Astrocyte of the cerebellum (primary cell): ENCODE results near the gene PTEN.

Experiments used
- DNase-seq: peaks from one replicate; pipeline ENCODE4 v3.0.0-alpha.2; 2011; ENCODE audit warnings: low read depth
- H3K4me3 ChIP-seq: 2 replicates; pipeline ENCODE4 v1.5.1; 2011; ENCODE audit warnings: mild to moderate bottlenecking, low read depth, low read length, moderate library complexity
- in situ Hi-C: cut with HindIII; loops from 2 replicates; pipeline ENCODE4 v1.10.0; 2017; ENCODE audit warnings: low sequenced_read_pairs
- TF ChIP-seq, protein P1 (sequence below): IDR thresholded peaks from 2 replicates; pipeline ENCODE4 v1.5.1; 2012; ENCODE audit warnings: low read length, low read depth, moderate library complexity, mild to moderate bottlenecking; ENCODE audit errors: missing control alignments

The PTEN gene

DNA sequence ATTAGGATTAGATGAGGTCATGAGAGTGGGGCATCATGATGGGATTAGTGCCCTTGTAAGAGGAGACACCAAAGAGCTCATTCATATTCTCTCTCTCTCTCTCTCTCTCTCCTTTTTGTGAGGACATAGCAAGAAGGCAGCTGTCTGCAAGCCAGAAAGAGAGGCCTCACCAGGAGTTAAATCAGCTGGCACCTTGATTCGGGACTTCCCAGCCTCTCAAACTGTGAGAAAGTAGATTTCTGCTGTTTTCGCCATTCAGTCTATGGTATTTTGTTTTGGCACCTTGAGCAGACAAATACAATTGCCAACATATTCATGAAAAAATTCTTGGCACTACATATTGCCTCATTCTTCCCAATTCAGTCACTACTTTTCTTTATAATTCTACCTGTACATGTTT lies 24.8 kb upstream of the PTEN start:
- DNase-seq, result no peak
- no peak overlapping the region for H3K4me3 ChIP-seq
- TF ChIP-seq, protein P1, sequence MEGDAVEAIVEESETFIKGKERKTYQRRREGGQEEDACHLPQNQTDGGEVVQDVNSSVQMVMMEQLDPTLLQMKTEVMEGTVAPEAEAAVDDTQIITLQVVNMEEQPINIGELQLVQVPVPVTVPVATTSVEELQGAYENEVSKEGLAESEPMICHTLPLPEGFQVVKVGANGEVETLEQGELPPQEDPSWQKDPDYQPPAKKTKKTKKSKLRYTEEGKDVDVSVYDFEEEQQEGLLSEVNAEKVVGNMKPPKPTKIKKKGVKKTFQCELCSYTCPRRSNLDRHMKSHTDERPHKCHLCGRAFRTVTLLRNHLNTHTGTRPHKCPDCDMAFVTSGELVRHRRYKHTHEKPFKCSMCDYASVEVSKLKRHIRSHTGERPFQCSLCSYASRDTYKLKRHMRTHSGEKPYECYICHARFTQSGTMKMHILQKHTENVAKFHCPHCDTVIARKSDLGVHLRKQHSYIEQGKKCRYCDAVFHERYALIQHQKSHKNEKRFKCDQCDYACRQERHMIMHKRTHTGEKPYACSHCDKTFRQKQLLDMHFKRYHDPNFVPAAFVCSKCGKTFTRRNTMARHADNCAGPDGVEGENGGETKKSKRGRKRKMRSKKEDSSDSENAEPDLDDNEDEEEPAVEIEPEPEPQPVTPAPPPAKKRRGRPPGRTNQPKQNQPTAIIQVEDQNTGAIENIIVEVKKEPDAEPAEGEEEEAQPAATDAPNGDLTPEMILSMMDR, result no peak
- in situ Hi-C loops, result no loop called here

DNA sequence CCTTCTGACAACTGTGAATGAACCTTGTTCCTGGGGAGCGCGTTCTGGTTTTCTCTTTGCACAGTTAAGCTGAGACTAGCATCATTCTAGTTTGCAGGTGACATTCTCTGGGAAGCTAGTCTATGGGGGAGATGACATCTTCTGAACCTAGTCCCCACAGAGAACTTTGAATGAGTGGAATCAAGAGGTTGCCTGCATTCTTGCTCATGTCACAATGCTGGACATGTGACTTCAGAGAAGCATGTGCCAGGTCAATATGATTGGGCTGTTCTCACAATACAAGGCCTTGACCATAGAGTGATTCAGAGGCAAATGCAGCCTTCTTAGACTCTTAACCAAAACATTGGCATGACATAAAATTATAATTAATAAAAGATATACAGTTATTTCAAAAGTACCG lies 22.2 kb upstream of the PTEN start:
- no peak overlapping the region for H3K4me3 ChIP-seq
- in situ Hi-C loops, result no loop called here
- TF ChIP-seq, protein P1, result no peak
- DNase-seq, result no peak

DNA sequence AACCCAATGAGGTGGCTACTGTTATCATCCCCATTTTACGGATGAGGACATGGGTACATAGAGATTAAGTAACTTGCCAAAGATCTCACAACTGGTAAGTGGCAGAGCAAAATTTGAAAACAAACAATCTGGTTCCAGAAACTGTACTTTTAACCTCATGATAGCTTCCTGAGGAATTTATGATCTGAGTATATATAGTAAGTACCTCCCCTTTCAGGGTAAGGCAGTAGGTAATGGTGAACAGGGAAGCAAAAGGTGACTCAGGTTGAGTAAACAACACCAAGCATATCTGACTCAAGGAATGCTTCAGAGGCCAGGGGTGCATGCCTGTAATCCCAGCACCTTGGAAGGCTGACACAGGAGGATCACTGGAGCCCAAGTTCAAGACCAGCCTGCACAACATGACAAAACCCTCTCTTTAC lies 21.2 kb upstream of the PTEN start:
- no peak for DNase-seq
- TF ChIP-seq, protein P1, result no peak
- in situ Hi-C loops, result no loop called here

DNA sequence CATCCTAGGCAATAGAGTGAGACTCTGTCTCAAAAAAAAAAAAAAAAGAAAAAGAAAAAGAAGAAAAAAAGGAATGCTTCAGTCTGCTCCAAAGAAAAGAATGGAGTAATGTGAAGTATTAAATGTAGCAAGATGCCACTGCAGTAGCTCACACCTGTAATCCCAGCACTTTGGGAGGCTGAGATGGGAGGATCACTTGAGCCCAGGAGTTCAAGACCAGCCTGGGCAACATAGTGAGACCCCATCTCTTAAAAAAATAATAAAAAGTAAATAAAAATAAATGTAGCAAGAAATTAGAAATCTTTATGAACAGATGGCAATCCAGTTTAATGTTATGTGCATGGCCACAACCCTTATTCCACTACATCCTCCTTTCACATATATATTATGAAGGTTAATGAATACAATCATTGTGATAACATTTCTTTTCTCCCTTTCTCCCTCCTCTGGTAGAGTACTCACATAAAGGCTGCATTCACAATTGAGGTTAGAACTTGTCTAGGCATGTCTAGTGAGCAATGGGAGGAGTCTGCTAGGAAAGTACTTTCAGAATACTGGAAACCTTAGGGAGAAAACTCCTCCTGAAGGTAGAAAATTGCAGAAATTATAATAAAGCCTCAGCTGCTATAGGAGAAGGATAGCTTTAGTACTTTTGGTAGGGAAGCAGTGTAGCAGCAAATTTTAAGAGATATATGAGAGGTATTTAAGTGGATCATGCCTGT lies 20.5 kb upstream of the PTEN start:
- in situ Hi-C loops, result no loop called here
- TF ChIP-seq, protein P1, result no peak
- no peak for DNase-seq
- H3K4me3 ChIP-seq, result no peak overlapping the region

More for the DNA sequence above, 21.2 kb upstream of the PTEN start:
- no peak overlapping the region for H3K4me3 ChIP-seq

DNA sequence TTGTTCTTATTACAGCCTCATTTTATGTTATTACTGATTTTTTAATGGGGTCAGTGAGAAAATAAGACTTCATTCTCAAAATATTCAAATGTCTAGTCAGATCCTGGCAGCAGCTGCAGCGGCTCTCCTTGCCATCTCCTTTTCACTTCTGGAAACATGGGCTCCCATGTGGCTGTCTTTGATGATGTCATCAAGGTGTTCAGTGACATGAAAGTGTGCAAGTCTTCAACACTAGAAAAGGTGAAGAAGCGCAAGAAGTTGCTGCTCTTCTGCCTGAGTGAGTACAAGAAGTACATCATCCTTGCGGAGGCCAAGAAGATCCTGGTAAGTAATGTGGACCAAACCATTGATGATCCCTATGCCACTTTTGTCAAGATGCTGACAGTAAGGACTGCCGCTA lies 19.7 kb upstream of the PTEN start:
- no peak for DNase-seq
- no peak overlapping the region for H3K4me3 ChIP-seq
- in situ Hi-C loops, result no loop called here
- TF ChIP-seq, protein P1, result no peak

DNA sequence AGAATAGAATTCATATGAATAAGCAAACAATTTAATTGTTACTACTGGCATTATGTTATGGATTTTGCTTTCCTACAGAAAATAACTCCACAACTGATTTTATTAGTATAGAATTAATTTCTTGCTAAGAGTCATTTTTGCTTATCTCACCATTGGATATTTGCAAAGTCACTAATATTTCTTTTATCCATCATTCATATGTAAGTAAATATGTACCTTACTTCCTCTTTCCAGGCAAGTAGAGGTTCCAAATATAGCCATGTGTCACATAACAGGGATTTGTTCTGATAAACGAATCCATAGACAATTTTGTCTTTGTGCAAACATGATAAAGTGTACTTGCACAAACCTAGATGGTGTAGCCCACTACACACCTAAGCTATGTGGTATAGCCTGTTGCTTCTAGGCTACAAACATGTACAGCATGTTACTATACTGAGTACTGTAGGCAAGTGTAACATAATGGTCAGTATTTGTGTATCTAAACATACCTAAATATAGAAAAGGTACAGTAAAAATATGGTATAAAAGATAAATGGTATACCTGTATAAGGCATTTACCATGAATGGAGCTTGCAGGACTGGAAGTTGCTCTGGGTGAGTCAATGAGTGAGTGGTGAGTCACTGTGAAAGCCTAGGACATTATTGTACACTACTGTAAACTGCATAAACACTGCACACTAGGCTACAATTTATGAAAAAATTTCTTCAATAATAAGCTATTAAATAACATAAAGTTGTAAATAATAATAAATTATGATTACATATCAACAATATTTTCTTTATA lies 18.4 kb upstream of the PTEN start:
- no peak overlapping the region for H3K4me3 ChIP-seq
- no peak for DNase-seq
- in situ Hi-C loops, result no loop called here
- TF ChIP-seq, protein P1, result no peak
